SK-N-SH (cell line): ENCODE results near the gene CDC25A. TPM values are rescaled to one million over a fixed set of nuclear protein-coding genes. Genes with fewer than 3 reads are reported as not detected.

Experiments used
- CTCF ChIA-PET: fragments of 300-600, 350-600 bp; formaldehyde crosslinking; extraction: SDS; loops from one replicate; lab custom pipeline; 2021; lab: Yijun Ruan, JAX
- POLR2A ChIA-PET: fragments of 350-600 bp; sonication (Branson Sonifier 250); formaldehyde crosslinking; extraction: SDS; loops from one replicate; lab custom pipeline; 2020; ENCODE audit warnings: antibody characterized with exemption, inconsistent platforms; lab: Yijun Ruan, JAX
- DNase-seq: peaks from one replicate; pipeline ENCODE4 v3.0.0; 2012
- H2AFZ ChIP-seq: fragments of 200-600 bp; sonication (generic); 2 replicates; pipeline ENCODE4 v1.8.1; 2016; ENCODE audit warnings: antibody characterized with exemption, mild to moderate bottlenecking, low read depth
- H3F3A ChIP-seq: fragments of 200-600 bp; sonication (generic); replicated peaks from 2 replicates; pipeline ENCODE3; 2016; ENCODE audit warnings: antibody characterized with exemption, mild to moderate bottlenecking; ENCODE audit not compliant: insufficient read depth
- H3K27ac ChIP-seq, 2 experiments: fragments of 200-500 bp in 1 of 2; fragments of 200-600 bp in 1 of 2; sonication (Bioruptor generic) in 1 of 2; sonication (generic), shearing (Covaris generic) in 1 of 2; 2 replicates each; pipeline versions ENCODE4 v1.5.1 to v1.6.1; 2014 to 2016; ENCODE audit warnings: low read depth in 2 of 2, inconsistent platforms in 1 of 2, low read length in 1 of 2, mild to moderate bottlenecking in 1 of 2, mixed read lengths in 1 of 2
- H3K27me3 ChIP-seq: fragments of 200-600 bp; sonication (generic), shearing (Covaris generic); 2 replicates; pipeline ENCODE4 v1.6.1; 2016; ENCODE audit warnings: mixed run types; ENCODE audit not compliant: insufficient read depth
- H3K36me3 ChIP-seq, 2 experiments: fragments of 200-500 bp in 1 of 2; fragments of 200-600 bp in 1 of 2; sonication (Bioruptor generic) in 1 of 2; sonication (generic) in 1 of 2; replicated peaks in 1 of 2; 2 replicates each; pipeline versions ENCODE3 to v1.5.1; 2014 to 2016; ENCODE audit warnings: low read length in 1 of 2, mild to moderate bottlenecking in 1 of 2; ENCODE audit not compliant: insufficient read depth in 2 of 2, control insufficient read depth in 1 of 2
- H3K4me1 ChIP-seq, 2 experiments: fragments of 200-500 bp in 1 of 2; fragments of 200-600 bp in 1 of 2; sonication (Bioruptor generic) in 1 of 2; sonication (generic), shearing (Covaris generic) in 1 of 2; 2 replicates each; pipeline versions ENCODE4 v1.5.1 to v1.6.1; 2014 to 2016; ENCODE audit warnings: low read depth in 1 of 2, low read length in 1 of 2, mixed run types in 1 of 2; ENCODE audit not compliant: insufficient read depth in 2 of 2, control insufficient read depth in 1 of 2
- H3K4me2 ChIP-seq: fragments of 200-600 bp; sonication (generic), shearing (Covaris generic); 2 replicates; pipeline ENCODE4 v1.6.1; 2017; ENCODE audit warnings: mixed run types
- H3K4me3 ChIP-seq, 2 experiments: fragments of 200-500 bp in 1 of 2; fragments of 200-600 bp in 1 of 2; sonication (Bioruptor generic) in 1 of 2; sonication (generic), shearing (Covaris generic) in 1 of 2; 2 replicates each; pipeline versions ENCODE4 v1.5.1 to v1.8.1; 2014 to 2016; ENCODE audit warnings: low read depth in 2 of 2, inconsistent platforms in 1 of 2, low read length in 1 of 2, mild to moderate bottlenecking in 1 of 2, mixed read lengths in 1 of 2, moderate library complexity in 1 of 2
- H3K79me2 ChIP-seq: fragments of 200-600 bp; sonication (generic); 2 replicates; pipeline ENCODE4 v1.8.1; 2017; ENCODE audit warnings: mild to moderate bottlenecking; ENCODE audit not compliant: insufficient read depth
- H3K9ac ChIP-seq: fragments of 200-600 bp; sonication (generic); 2 replicates; pipeline ENCODE4 v1.6.1; 2017; ENCODE audit warnings: mixed run types
- H3K9me2 ChIP-seq: fragments of 200-600 bp; sonication (generic); 2 replicates; pipeline ENCODE4 v1.6.1; 2017; ENCODE audit warnings: mixed run types
- H3K9me3 ChIP-seq: fragments of 200-600 bp; sonication (generic); 2 replicates; pipeline ENCODE4 v1.6.1; 2017; ENCODE audit warnings: mixed run types, mild to moderate bottlenecking, moderate library complexity
- H4K20me1 ChIP-seq: fragments of 200-600 bp; sonication (generic); 2 replicates; pipeline ENCODE4 v1.6.1; 2017; ENCODE audit warnings: mild to moderate bottlenecking, mixed run types; ENCODE audit not compliant: insufficient read depth
- CHD2 ChIP-seq: fragments of 150-350 bp; IDR thresholded peaks from 2 replicates; pipeline ENCODE4 v1.6.1; 2018; ENCODE audit warnings: low read length; ENCODE audit not compliant: partially characterized antibody
- EZH2phosphoT487 ChIP-seq: fragments of 200-600 bp; sonication (generic); IDR thresholded peaks from 2 replicates; pipeline ENCODE4 v1.6.1; 2017; ENCODE audit warnings: low read depth, mixed run types, mild to moderate bottlenecking, antibody characterized with exemption, moderate library complexity, borderline replicate concordance
- FOSL2 ChIP-seq: IDR thresholded peaks from 2 replicates; pipeline ENCODE4 v1.4.0; 2012; ENCODE audit warnings: low read depth, mild to moderate bottlenecking, moderate library complexity, borderline replicate concordance
- FOXJ3 ChIP-seq: sonication (generic); formaldehyde crosslinking; IDR thresholded peaks from 2 replicates; pipeline ENCODE4 v1.5.1; 2020; ENCODE audit warnings: mild to moderate bottlenecking, missing genetic modification reagents
- GABPA ChIP-seq: IDR thresholded peaks from 2 replicates; pipeline ENCODE4 v1.4.0; 2012; ENCODE audit warnings: low read depth, mild to moderate bottlenecking
- MEF2A ChIP-seq: IDR thresholded peaks from 2 replicates; pipeline ENCODE4 v1.4.0; 2012; ENCODE audit warnings: low read depth, borderline replicate concordance
- NFIC ChIP-seq: IDR thresholded peaks from 2 replicates; pipeline ENCODE4 v1.4.0; 2012; ENCODE audit warnings: borderline replicate concordance
- POLR2AphosphoS5 ChIP-seq: IDR thresholded peaks from 2 replicates; pipeline ENCODE4 v1.6.1; 2012; ENCODE audit warnings: low read depth, low read length
- RCOR1 ChIP-seq: fragments of 150-350 bp; IDR thresholded peaks from 2 replicates; pipeline ENCODE4 v1.6.1; 2017; ENCODE audit warnings: antibody characterized with exemption, low read length
- RFX5 ChIP-seq: IDR thresholded peaks from 2 replicates; pipeline ENCODE4 v1.6.1; 2012; ENCODE audit warnings: mild to moderate bottlenecking, improper control_type of control experiment, low read length
- RXRA ChIP-seq: IDR thresholded peaks from 2 replicates; pipeline ENCODE4 v1.4.0; 2012; ENCODE audit warnings: low read depth, mild to moderate bottlenecking, borderline replicate concordance
- SIN3A ChIP-seq: IDR thresholded peaks from 2 replicates; pipeline ENCODE4 v1.6.1; 2012; ENCODE audit warnings: low read depth, mild to moderate bottlenecking, low read length, moderate library complexity, borderline replicate concordance
- SMC3 ChIP-seq: IDR thresholded peaks from 2 replicates; pipeline ENCODE4 v1.6.1; 2012; ENCODE audit warnings: low read depth, low read length, improper control_type of control experiment
- WGBS: methylation state at CpG from one replicate; pipeline ENCODE4 v1.1.6; 2017; ENCODE audit warnings: low lambda C conversion rate; 5-methylcytosine and 5-hydroxymethylcytosine counted together
- polyA plus RNA-seq, 3 experiments: library from polyadenylated mRNA; depleted of rRNA; stranded (reverse); fragments of >200 nt; gene quantifications; 2 replicates each; pipeline ENCODE4 v1.2.3, GENCODE V29; 2012
- TF ChIP-seq, protein P1 (sequence below): IDR thresholded peaks from 2 replicates; pipeline ENCODE4 v1.4.0; 2012; ENCODE audit warnings: low read depth
- TF ChIP-seq, protein P2 (sequence below): fragments of 150-350 bp; IDR thresholded peaks from 2 replicates; pipeline ENCODE4 v1.6.1; 2016; ENCODE audit warnings: mild to moderate bottlenecking, low read depth, low read length
- TF ChIP-seq, protein P3 (sequence below): IDR thresholded peaks from 2 replicates; pipeline ENCODE4; 2012
- TF ChIP-seq, protein P4 (sequence below): IDR thresholded peaks from 2 replicates; pipeline ENCODE4 v1.6.1; 2012; ENCODE audit warnings: mild to moderate bottlenecking, low read depth, low read length, moderate library complexity

Gene CDC25A
- polyA plus RNA-seq, 1 of the 3 experiments (the other 2 are of a cell fraction): 3.3 TPM

DNA sequence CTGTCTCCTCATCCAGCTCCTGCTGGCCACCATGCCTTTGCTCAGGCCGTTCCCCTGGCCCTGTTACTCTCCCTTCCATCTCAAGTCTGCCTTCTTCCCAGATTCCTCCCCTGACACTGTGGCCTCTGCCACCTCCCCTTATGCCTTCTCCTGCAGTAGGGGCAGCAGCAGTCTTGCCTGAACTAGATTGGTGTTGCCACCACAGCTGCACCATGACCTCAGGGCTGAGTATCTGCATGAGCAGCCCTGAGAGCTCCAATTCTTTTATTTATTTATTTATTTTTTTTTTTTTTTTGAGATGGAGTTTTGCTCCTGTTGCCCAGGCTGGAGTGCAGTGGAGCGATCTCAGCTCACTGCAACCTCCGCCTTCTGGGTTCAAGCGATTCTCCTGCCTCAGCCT, 21.2 kb upstream of the CDC25A start:
- no peak overlapping the region for H3K4me2 ChIP-seq
- no peaks in the 10 kb centered on the region for H3K27me3 ChIP-seq
- no peaks in the 10 kb centered on the region for H4K20me1 ChIP-seq
- ChIA-PET POLR2A (interaction anchor here (0.6 kb wide), 2 partner anchors 231 to 322 kb away, joined by 3 to 5 read pairs; partner anchors contain the start of genes CCDC51 and TMA7), CTCF (interaction anchor here (0.7 to 1.4 kb wide), 3 partner anchors 15 to 372 kb away, joined by 3 to 4 read pairs (median 3); no protein-coding TSS in a partner anchor)
- H3K27ac ChIP-seq: no peak overlapping the region
- H3K36me3 ChIP-seq: no peaks in the 10 kb centered on the region
- H3K79me2 ChIP-seq: no peaks in the 10 kb centered on the region
- no peak overlapping the region for H3K9ac ChIP-seq
- TF ChIP-seq SMC3 (no peak), FOXJ3 (CRISPR knock-in tag) (no peak), EZH2phosphoT487 (no peak), NFIC (no peak), RFX5 (no peak), RCOR1 (no peak), CHD2 (no peak), FOSL2 (no peak), MEF2A (no peak), GABPA (no peak), SIN3A (no peak), RXRA (no peak), POLR2AphosphoS5 (no peak)
- TF ChIP-seq, protein P1, sequence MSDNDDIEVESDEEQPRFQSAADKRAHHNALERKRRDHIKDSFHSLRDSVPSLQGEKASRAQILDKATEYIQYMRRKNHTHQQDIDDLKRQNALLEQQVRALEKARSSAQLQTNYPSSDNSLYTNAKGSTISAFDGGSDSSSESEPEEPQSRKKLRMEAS: no peak
- TF ChIP-seq, protein P2, sequence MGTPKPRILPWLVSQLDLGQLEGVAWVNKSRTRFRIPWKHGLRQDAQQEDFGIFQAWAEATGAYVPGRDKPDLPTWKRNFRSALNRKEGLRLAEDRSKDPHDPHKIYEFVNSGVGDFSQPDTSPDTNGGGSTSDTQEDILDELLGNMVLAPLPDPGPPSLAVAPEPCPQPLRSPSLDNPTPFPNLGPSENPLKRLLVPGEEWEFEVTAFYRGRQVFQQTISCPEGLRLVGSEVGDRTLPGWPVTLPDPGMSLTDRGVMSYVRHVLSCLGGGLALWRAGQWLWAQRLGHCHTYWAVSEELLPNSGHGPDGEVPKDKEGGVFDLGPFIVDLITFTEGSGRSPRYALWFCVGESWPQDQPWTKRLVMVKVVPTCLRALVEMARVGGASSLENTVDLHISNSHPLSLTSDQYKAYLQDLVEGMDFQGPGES: no peak
- TF ChIP-seq, protein P3, sequence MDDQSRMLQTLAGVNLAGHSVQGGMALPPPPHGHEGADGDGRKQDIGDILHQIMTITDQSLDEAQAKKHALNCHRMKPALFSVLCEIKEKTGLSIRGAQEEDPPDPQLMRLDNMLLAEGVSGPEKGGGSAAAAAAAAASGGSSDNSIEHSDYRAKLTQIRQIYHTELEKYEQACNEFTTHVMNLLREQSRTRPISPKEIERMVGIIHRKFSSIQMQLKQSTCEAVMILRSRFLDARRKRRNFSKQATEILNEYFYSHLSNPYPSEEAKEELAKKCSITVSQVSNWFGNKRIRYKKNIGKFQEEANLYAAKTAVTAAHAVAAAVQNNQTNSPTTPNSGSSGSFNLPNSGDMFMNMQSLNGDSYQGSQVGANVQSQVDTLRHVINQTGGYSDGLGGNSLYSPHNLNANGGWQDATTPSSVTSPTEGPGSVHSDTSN: no peak
- TF ChIP-seq, protein P4, sequence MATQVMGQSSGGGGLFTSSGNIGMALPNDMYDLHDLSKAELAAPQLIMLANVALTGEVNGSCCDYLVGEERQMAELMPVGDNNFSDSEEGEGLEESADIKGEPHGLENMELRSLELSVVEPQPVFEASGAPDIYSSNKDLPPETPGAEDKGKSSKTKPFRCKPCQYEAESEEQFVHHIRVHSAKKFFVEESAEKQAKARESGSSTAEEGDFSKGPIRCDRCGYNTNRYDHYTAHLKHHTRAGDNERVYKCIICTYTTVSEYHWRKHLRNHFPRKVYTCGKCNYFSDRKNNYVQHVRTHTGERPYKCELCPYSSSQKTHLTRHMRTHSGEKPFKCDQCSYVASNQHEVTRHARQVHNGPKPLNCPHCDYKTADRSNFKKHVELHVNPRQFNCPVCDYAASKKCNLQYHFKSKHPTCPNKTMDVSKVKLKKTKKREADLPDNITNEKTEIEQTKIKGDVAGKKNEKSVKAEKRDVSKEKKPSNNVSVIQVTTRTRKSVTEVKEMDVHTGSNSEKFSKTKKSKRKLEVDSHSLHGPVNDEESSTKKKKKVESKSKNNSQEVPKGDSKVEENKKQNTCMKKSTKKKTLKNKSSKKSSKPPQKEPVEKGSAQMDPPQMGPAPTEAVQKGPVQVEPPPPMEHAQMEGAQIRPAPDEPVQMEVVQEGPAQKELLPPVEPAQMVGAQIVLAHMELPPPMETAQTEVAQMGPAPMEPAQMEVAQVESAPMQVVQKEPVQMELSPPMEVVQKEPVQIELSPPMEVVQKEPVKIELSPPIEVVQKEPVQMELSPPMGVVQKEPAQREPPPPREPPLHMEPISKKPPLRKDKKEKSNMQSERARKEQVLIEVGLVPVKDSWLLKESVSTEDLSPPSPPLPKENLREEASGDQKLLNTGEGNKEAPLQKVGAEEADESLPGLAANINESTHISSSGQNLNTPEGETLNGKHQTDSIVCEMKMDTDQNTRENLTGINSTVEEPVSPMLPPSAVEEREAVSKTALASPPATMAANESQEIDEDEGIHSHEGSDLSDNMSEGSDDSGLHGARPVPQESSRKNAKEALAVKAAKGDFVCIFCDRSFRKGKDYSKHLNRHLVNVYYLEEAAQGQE: no peak
- H3K4me3 ChIP-seq: no peak overlapping the region
- WGBS: 95% methylated on average over 4 of the region's 4 CpGs
- H3K9me3 ChIP-seq: no peaks in the 10 kb centered on the region
- no peak for DNase-seq
- no peaks in the 10 kb centered on the region for H3F3A ChIP-seq
- no peaks in the 10 kb centered on the region for H3K9me2 ChIP-seq
- no peak overlapping the region for H2AFZ ChIP-seq
- no peaks in the 10 kb centered on the region for H3K4me1 ChIP-seq
